Panc1 (cell line): Measurements from ENCODE around the gene RNF222. TPM values are rescaled to one million over a fixed set of nuclear protein-coding genes. Genes with fewer than 3 reads are reported as not detected.

ENCODE experiments used
- ATAC-seq: fragments of 200-7000 bp; cut with Tn5 transposase; 2 replicates; pipeline ENCODE4 v1.9.1; 2020; ENCODE audit warnings: mild to moderate bottlenecking, moderate library complexity
- BruUV-seq: library from RNA; stranded (reverse); fragments of 400-500 nt; replicated peaks from 2 replicates; lab custom pipeline; 2021; lab: Mats Ljungman, UMichigan
- CTCF ChIA-PET: fragments of 300-600 bp; sonication (Branson Sonifier 250); formaldehyde crosslinking; loops from one replicate; lab custom pipeline; 2022; ENCODE audit warnings: antibody characterized with exemption; lab: Charles Lee
- POLR2A ChIA-PET: fragments of 300-600 bp; sonication (Branson Sonifier 250); formaldehyde crosslinking; loops from one replicate; lab custom pipeline; 2022; ENCODE audit warnings: antibody characterized with exemption; lab: Charles Lee
- DNase-seq: peaks from one replicate; pipeline ENCODE4 v3.0.0-alpha.2; 2010; ENCODE audit warnings: low read depth, low spot score
- H3K27ac ChIP-seq: 2 replicates; pipeline ENCODE4 v1.5.1; 2011; ENCODE audit warnings: mild to moderate bottlenecking, low read length, inconsistent platforms
- H3K27me3 ChIP-seq: fragments of 200-500 bp; sonication (Bioruptor generic); 2 replicates; pipeline ENCODE4 v1.6.0; 2014; ENCODE audit warnings: low read length, inconsistent platforms; ENCODE audit not compliant: control insufficient read depth, insufficient read depth
- H3K36me3 ChIP-seq: fragments of 200-500 bp; sonication (Bioruptor generic); 2 replicates; pipeline ENCODE4 v1.5.1; 2014; ENCODE audit warnings: inconsistent platforms, mild to moderate bottlenecking, low read length, moderate library complexity; ENCODE audit not compliant: control insufficient read depth, insufficient read depth
- H3K4me1 ChIP-seq: 2 replicates; pipeline ENCODE4 v1.5.1; 2011; ENCODE audit warnings: inconsistent platforms, mild to moderate bottlenecking, low read length, moderate library complexity; ENCODE audit not compliant: control insufficient read depth, insufficient read depth
- H3K4me3 ChIP-seq, 2 experiments: 2 replicates each; pipeline ENCODE4 v1.5.1; 2011 to 2012; ENCODE audit warnings: low read depth in 2 of 2, low read length in 2 of 2, mild to moderate bottlenecking in 2 of 2, inconsistent platforms in 1 of 2, moderate library complexity in 1 of 2
- H3K9me3 ChIP-seq: fragments of 200-500 bp; sonication (Bioruptor generic); 2 replicates; pipeline ENCODE4 v1.5.1; 2014; ENCODE audit warnings: low read depth, mild to moderate bottlenecking, inconsistent platforms, low read length, moderate library complexity; ENCODE audit not compliant: control insufficient read depth, insufficient read depth
- CTCF ChIP-seq: fragments of 450-650 bp; IDR thresholded peaks from 2 replicates; pipeline ENCODE4 v1.5.1; 2017; ENCODE audit warnings: mild to moderate bottlenecking
- POLR2AphosphoS5 ChIP-seq: IDR thresholded peaks from 2 replicates; pipeline ENCODE4 v1.6.1; 2012; ENCODE audit warnings: mild to moderate bottlenecking, low read depth, low read length, moderate library complexity
- REST ChIP-seq, 2 experiments: IDR thresholded peaks; 2 replicates each; pipeline ENCODE4 v1.6.1; 2011 to 2012; ENCODE audit warnings: low read depth in 2 of 2, control low read depth in 1 of 2, low read length in 1 of 2, mild to moderate bottlenecking in 1 of 2, moderate library complexity in 1 of 2; ENCODE audit not compliant: insufficient read depth in 1 of 2
- SIN3A ChIP-seq: IDR thresholded peaks from 2 replicates; pipeline ENCODE4 v1.6.1; 2012; ENCODE audit warnings: low read depth, mild to moderate bottlenecking, low read length, moderate library complexity, borderline replicate concordance; ENCODE audit not compliant: insufficient read depth
- TCF7L2 ChIP-seq: IDR thresholded peaks from 2 replicates; pipeline ENCODE4 v1.6.1; 2011; ENCODE audit warnings: mild to moderate bottlenecking, low read depth, low read length, inconsistent platforms
- in situ Hi-C: cut with HindIII; loops from 2 replicates; pipeline ENCODE4 v1.10.0; 2016; ENCODE audit warnings: low sequenced_read_pairs, low pct_unique_long_range_greater_than_20kb
- intact Hi-C: fragments of 100-400 bp; cut with micrococcal nuclease; formaldehyde crosslinking; loops from one replicate; pipeline ENCODE4 v1.10.0; 2022; ENCODE audit not compliant: unreplicated experiment
- total RNA-seq: library from RNA; stranded (reverse); gene quantifications from one replicate; pipeline ENCODE4 v1.2.1, GENCODE V29; 2021; ENCODE audit not compliant: unreplicated experiment

The RNF222 gene
- total RNA-seq, 1 experiment from 2014 or later = not detected

- DNase-seq = no peak
- BruUV-seq = no TSS peak
- ChIA-PET CTCF (no interaction called here), POLR2A (no interaction called here)
- no peaks in the 10 kb centered on the region for H3K9me3 ChIP-seq
- in situ Hi-C loops = no loop called here
- no peaks in the 10 kb centered on the region for H3K4me1 ChIP-seq
- intact Hi-C loops = no loop called here
- ATAC-seq = no peak
- TF ChIP-seq TCF7L2 = no peak
- TF ChIP-seq REST (IDR thresholded peaks at IDR 0.05; ENCODE audit: insufficient read depth in 1 of 2, low read depth in 2 of 2, low read length in 1 of 2) = no peak
- no peak for TF ChIP-seq CTCF
- no peak for TF ChIP-seq POLR2AphosphoS5
- no peak for TF ChIP-seq SIN3A
- no peaks in the 10 kb centered on the region for H3K36me3 ChIP-seq
- no peak overlapping the region for H3K4me3 ChIP-seq
- H3K27ac ChIP-seq = no peak overlapping the region
- H3K27me3 ChIP-seq = no peaks in the 10 kb centered on the region
Measured at GRCh38 chr17:8360751-8361150, 36.9 kb downstream of the RNF222 start.

- H3K4me3 ChIP-seq = no peak overlapping the region
- TF ChIP-seq REST (IDR thresholded peaks at IDR 0.05; ENCODE audit: insufficient read depth in 1 of 2, low read depth in 2 of 2, low read length in 1 of 2) = no peak
- TF ChIP-seq TCF7L2 = no peak
- no peak for TF ChIP-seq CTCF
- no peak for TF ChIP-seq SIN3A
- TF ChIP-seq POLR2AphosphoS5 = no peak
- no peaks in the 10 kb centered on the region for H3K36me3 ChIP-seq
- intact Hi-C loops = no loop called here
- CTCF ChIA-PET = no interaction called here
- in situ Hi-C loops = no loop called here
- no peaks in the 10 kb centered on the region for H3K4me1 ChIP-seq
- no peaks in the 10 kb centered on the region for H3K27me3 ChIP-seq
- H3K9me3 ChIP-seq = no peaks in the 10 kb centered on the region
- DNase-seq (no peak), ATAC-seq (no peak)
- H3K27ac ChIP-seq = no peak overlapping the region
- no TSS peak for BruUV-seq
- POLR2A ChIA-PET = no interaction called here
Measured at GRCh38 chr17:8360260-8360659, 37.4 kb downstream of the RNF222 start.
